MM.1S (cell line): ENCODE results near the gene PHF11.
A peak's percentile ranks its signal among the peaks of the same experiment; 100 is the strongest.

ENCODE experiments used
- DNase-seq: peaks from one replicate; pipeline ENCODE4 v3.0.0-alpha.2; 2015
- H2AFZ ChIP-seq: fragments of 300-600 bp; sonication (generic); 2 replicates; pipeline ENCODE4 v1.6.0; 2016; ENCODE audit warnings: antibody characterized with exemption, low read length
- H3F3A ChIP-seq: fragments of 300-600 bp; sonication (generic); 2 replicates; pipeline ENCODE4 v1.6.1; 2016; ENCODE audit warnings: mild to moderate bottlenecking, antibody characterized with exemption, low read length, moderate library complexity, mixed read lengths; ENCODE audit not compliant: insufficient read depth
- H3K27ac ChIP-seq: fragments of 300-600 bp; sonication (generic); 2 replicates; pipeline ENCODE4 v1.5.1; 2016; ENCODE audit warnings: mild to moderate bottlenecking, low read length
- H3K27me3 ChIP-seq: fragments of 300-600 bp; sonication (generic); replicated peaks from 2 replicates; pipeline ENCODE4 v1.6.0; 2016; ENCODE audit warnings: low read length; ENCODE audit not compliant: insufficient read depth
- H3K36me3 ChIP-seq: fragments of 300-600 bp; sonication (generic); replicated peaks from 2 replicates; pipeline ENCODE4 v1.6.1; 2016; ENCODE audit warnings: mild to moderate bottlenecking, low read length, mixed read lengths; ENCODE audit not compliant: insufficient read depth
- H3K4me1 ChIP-seq: fragments of 300-600 bp; sonication (generic); 2 replicates; pipeline ENCODE4 v1.6.1; 2016; ENCODE audit warnings: low read length, mixed read lengths
- H3K4me2 ChIP-seq: fragments of 300-600 bp; sonication (generic); 2 replicates; pipeline ENCODE4 v1.6.0; 2016; ENCODE audit warnings: low read depth, low read length
- H3K4me3 ChIP-seq: fragments of 300-600 bp; sonication (generic); 2 replicates; pipeline ENCODE4 v1.5.1; 2016; ENCODE audit warnings: low read length, mixed read lengths
- H3K79me2 ChIP-seq: fragments of 300-600 bp; sonication (generic); 2 replicates; pipeline ENCODE4 v1.6.1; 2016; ENCODE audit warnings: mixed run types, low read length, mixed read lengths
- H3K9ac ChIP-seq: fragments of 300-600 bp; sonication (generic); 2 replicates; pipeline ENCODE4 v1.6.1; 2016; ENCODE audit warnings: low read length, mixed read lengths
- H3K9me2 ChIP-seq: fragments of 300-600 bp; sonication (generic); replicated peaks from 2 replicates; pipeline ENCODE4 v1.6.1; 2016; ENCODE audit warnings: mild to moderate bottlenecking, low read length, mixed read lengths; ENCODE audit not compliant: insufficient read depth
- H3K9me3 ChIP-seq: fragments of 300-600 bp; sonication (generic); replicated peaks from 2 replicates; pipeline ENCODE4 v1.6.1; 2016; ENCODE audit warnings: mild to moderate bottlenecking, low read length, mixed read lengths; ENCODE audit not compliant: insufficient read depth
- H4K20me1 ChIP-seq: fragments of 300-600 bp; sonication (generic); 2 replicates; pipeline ENCODE4 v1.6.1; 2016; ENCODE audit warnings: mild to moderate bottlenecking, low read length, moderate library complexity, mixed read lengths; ENCODE audit not compliant: insufficient read depth
- EZH2 ChIP-seq: fragments of 300-600 bp; sonication (generic); optimal IDR thresholded peaks from 2 replicates; pipeline ENCODE3; 2017; ENCODE audit warnings: low read depth, mild to moderate bottlenecking, antibody characterized with exemption, low read length, mixed read lengths
- EZH2phosphoT487 ChIP-seq: fragments of 300-600 bp; sonication (generic); IDR thresholded peaks from 2 replicates; pipeline ENCODE4 v1.6.1; 2018; ENCODE audit warnings: antibody characterized with exemption, low read length
- TF ChIP-seq, protein P1 (sequence below): fragments of 300-600 bp; sonication (generic); IDR thresholded peaks from 2 replicates; pipeline ENCODE4 v1.5.1; 2016; ENCODE audit warnings: antibody characterized with exemption, low read length, mixed read lengths

The PHF11 gene

DNA sequence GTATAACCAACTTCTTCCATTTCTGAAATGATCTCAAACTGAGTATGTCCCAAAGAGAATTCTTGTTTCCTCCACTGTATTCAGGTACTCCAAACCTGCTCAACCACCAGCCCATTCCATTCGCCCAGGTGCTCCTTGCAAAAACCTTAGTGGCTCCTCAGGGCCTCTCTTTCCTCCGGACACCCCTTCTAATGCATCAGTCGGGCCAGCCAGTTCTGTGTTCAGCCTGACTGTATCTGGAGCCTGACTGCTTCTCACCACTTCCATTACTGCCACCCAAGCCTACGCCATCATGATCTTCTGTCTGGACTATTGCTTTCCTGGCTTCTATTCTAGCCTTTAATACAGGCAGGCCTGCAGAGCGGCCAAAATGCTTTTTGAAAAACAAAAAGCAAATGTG, 1.5 kb downstream of the PHF11 start:
- Histone ChIP-seq H2AFZ (no peak overlapping the region), H3K4me2 (no peak overlapping the region), H3K36me3 (no peaks in the 10 kb centered on the region), H3K79me2 (no peaks in the 10 kb centered on the region), H3K9me2 (no peaks in the 10 kb centered on the region), H3K27me3 (no peaks in the 10 kb centered on the region), H3K27ac (no peak overlapping the region), H4K20me1 (no peaks in the 10 kb centered on the region), H3K4me3 (no peak overlapping the region), H3F3A (peaks cover 7% of the 10 kb centered on the region), H3K4me1 (no peaks in the 10 kb centered on the region), H3K9me3 (no peaks in the 10 kb centered on the region), H3K9ac (no peak overlapping the region)
- DNase-seq, result no peak
- TF ChIP-seq EZH2, result no peak
- no peak for TF ChIP-seq EZH2phosphoT487
- TF ChIP-seq, protein P1, sequence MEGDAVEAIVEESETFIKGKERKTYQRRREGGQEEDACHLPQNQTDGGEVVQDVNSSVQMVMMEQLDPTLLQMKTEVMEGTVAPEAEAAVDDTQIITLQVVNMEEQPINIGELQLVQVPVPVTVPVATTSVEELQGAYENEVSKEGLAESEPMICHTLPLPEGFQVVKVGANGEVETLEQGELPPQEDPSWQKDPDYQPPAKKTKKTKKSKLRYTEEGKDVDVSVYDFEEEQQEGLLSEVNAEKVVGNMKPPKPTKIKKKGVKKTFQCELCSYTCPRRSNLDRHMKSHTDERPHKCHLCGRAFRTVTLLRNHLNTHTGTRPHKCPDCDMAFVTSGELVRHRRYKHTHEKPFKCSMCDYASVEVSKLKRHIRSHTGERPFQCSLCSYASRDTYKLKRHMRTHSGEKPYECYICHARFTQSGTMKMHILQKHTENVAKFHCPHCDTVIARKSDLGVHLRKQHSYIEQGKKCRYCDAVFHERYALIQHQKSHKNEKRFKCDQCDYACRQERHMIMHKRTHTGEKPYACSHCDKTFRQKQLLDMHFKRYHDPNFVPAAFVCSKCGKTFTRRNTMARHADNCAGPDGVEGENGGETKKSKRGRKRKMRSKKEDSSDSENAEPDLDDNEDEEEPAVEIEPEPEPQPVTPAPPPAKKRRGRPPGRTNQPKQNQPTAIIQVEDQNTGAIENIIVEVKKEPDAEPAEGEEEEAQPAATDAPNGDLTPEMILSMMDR, result no peak

DNA sequence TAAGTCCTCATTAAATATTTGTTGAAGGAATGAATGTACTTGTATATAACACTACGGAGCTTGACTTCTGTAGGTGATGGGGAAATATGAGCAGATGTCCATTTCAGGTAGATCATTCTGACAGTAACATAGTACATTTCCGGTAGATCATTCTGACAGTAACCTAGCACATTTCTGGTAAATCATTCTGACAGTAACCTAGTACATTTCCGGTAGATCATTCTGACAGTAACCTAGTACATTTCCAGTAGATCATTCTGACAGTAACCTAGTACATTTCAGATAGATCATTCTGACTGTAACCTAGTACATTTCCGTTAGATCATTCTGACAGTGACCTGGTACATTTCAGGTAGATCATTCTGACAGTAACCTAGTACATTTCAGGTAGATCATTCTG, 2.5 kb downstream of the PHF11 start:
- Histone ChIP-seq H3K36me3 (no peaks in the 10 kb centered on the region), H3K9ac (no peak overlapping the region), H3K4me1 (no peaks in the 10 kb centered on the region), H3K4me3 (no peak overlapping the region), H3K9me3 (no peaks in the 10 kb centered on the region), H3K27me3 (no peaks in the 10 kb centered on the region), H3K9me2 (no peaks in the 10 kb centered on the region), H2AFZ (no peak overlapping the region), H4K20me1 (no peaks in the 10 kb centered on the region), H3K79me2 (no peaks in the 10 kb centered on the region), H3K4me2 (no peak overlapping the region), H3K27ac (no peak overlapping the region), H3F3A (peaks cover 7% of the 10 kb centered on the region)
- TF ChIP-seq, protein P1, result no peak
- TF ChIP-seq EZH2phosphoT487, result no peak
- no peak for TF ChIP-seq EZH2
- no peak for DNase-seq

DNA sequence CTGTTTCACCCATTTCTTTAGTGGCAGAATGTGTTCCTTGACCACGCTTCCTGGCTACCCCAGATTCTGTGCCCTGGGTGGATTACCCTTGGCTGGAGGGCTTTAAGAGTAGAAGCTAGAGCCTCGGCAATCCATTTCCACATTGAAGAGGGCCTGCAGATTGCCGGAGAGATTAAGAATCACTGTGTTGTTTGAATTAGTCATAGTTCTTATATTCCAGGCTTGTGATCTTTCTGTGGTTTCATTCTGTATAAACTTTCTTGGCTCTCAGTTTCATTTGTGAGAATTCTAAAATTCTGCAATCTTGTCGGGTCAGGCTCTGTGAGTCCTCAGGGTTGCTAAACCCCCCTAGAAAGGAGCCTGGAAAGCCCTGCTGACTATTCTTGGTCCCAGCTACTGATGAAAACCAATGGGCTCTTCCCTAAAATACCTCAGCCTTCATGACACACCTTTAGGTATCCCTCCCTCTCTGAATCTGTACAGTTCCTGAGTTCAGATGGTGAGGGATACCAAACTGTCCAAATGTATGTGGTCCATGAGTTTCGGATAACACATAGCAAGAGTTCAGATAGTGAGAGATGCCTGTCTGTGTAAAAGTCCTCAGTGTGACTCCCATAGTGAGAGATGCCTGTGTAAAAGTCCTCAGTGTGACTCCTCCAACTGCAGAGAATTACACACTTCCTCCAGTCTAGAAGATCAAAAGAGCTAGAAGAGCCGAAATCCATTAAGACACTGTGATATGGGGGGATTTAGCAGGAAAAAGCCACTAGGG, 4.3 kb downstream of the PHF11 start:
- Histone ChIP-seq H3K4me1 (no peaks in the 10 kb centered on the region), H2AFZ (no peak overlapping the region), H3K27me3 (no peaks in the 10 kb centered on the region), H3K9me3 (no peaks in the 10 kb centered on the region), H3K9ac (no peak overlapping the region), H3K4me2 (no peak overlapping the region), H3K4me3 (no peak overlapping the region), H3K9me2 (no peaks in the 10 kb centered on the region), H4K20me1 (no peaks in the 10 kb centered on the region), H3K36me3 (no peaks in the 10 kb centered on the region), H3F3A (peaks cover 3% of the 10 kb centered on the region; the same call in 1 of the 2 replicates), H3K27ac (no peak overlapping the region), H3K79me2 (no peaks in the 10 kb centered on the region)
- no peak for TF ChIP-seq EZH2phosphoT487
- no peak for TF ChIP-seq EZH2
- TF ChIP-seq, protein P1, result no peak
- peak; percentile 8 for DNase-seq
